SW480 (cell line): ENCODE measurements around the gene FERMT1.

Experiments
- DNase-seq: peaks from one replicate; pipeline ENCODE4 v3.0.0-alpha.2; 2016; ENCODE audit warnings: low spot score

Gene FERMT1

GRCh38 chr20:6122873-6123648 is at the start of gene FERMT1:
Gene FERMT1, minus strand, starts transcription at chr20:6123030. Its CDS starts 3,476 bp downstream, at chr20:6119554.
- peak; percentile 93 for DNase-seq

GRCh38 chr20:6169251-6169650 is 46.4 kb upstream of the FERMT1 start:
- peak; percentile 34 for DNase-seq

- no peak for DNase-seq
These were observed 45.4 kb upstream of the FERMT1 start for GRCh38 chr20:6168204-6168603.

- no peak for DNase-seq
These were observed 42.5 kb upstream of the FERMT1 start for GRCh38 chr20:6165346-6165745.

GRCh38 chr20:6164421-6165341 is 41.9 kb upstream of the FERMT1 start:
- no peak for DNase-seq

- no peak for DNase-seq
These were observed 37.9 kb upstream of the FERMT1 start for GRCh38 chr20:6160736-6161135.

- no peak for DNase-seq
These were observed 34.5 kb upstream of the FERMT1 start for GRCh38 chr20:6157345-6157744.

- DNase-seq, result no peak
These were observed 29.9 kb upstream of the FERMT1 start for GRCh38 chr20:6152777-6153176.

- no peak for DNase-seq
These were observed 25.2 kb upstream of the FERMT1 start for GRCh38 chr20:6148073-6148472.

- DNase-seq, result peak; percentile 56
These were observed 19.6 kb upstream of the FERMT1 start for GRCh38 chr20:6142348-6142993.

GRCh38 chr20:6140947-6141346 is 18.1 kb upstream of the FERMT1 start:
- peak; percentile 34 for DNase-seq

GRCh38 chr20:6135347-6135746 is 12.5 kb upstream of the FERMT1 start:
- DNase-seq, result no peak

GRCh38 chr20:6134592-6134991 is 11.8 kb upstream of the FERMT1 start:
- no peak for DNase-seq

- DNase-seq, result no peak
These were observed 7.2 kb upstream of the FERMT1 start for GRCh38 chr20:6130045-6130444.

- no peak for DNase-seq
These were observed 5.0 kb upstream of the FERMT1 start for GRCh38 chr20:6127825-6128224.

GRCh38 chr20:6126846-6127245 is 4.0 kb upstream of the FERMT1 start:
- DNase-seq, result no peak

- DNase-seq, result no peak
These were observed 802 bp upstream of the FERMT1 start for GRCh38 chr20:6123649-6124014.

GRCh38 chr20:6122111-6122872 is 538 bp downstream of the FERMT1 start:
- DNase-seq, result peak; percentile 41

GRCh38 chr20:6121504-6121903 is 1.3 kb downstream of the FERMT1 start:
- no peak for DNase-seq

- no peak for DNase-seq
These were observed 2.3 kb downstream of the FERMT1 start for GRCh38 chr20:6120491-6120988.

- DNase-seq, result no peak
These were observed 6.1 kb downstream of the FERMT1 start for GRCh38 chr20:6116758-6117157.
